C4-2B (cell line): Measurements from ENCODE around the gene SH3BP1.

Experiments used
- CTCF ChIP-seq: fragments of 450-650 bp; conservative IDR thresholded peaks from 2 replicates; pipeline ENCODE4 v1.5.1; 2017; ENCODE audit warnings: mild to moderate bottlenecking
- ZFX ChIP-seq: fragments of 450-650 bp; IDR thresholded peaks from 2 replicates; pipeline ENCODE4 v1.6.1; 2017

- no peak; the same call in 1 of the 2 replicates for TF ChIP-seq CTCF
- TF ChIP-seq ZFX = no peak
Observed at GRCh38 chr22:37696657-37697537, 57.4 kb downstream of the SH3BP1 start, which contains the start of gene TRIOBP.
